GM08714 (cell line): Measurements from ENCODE around the gene AOPEP.

Experiments
- H3K4me3 ChIP-seq: fragments of 200-500 bp; sonication (Bioruptor generic); 2 replicates; pipeline ENCODE4 v1.5.1; 2014; ENCODE audit warnings: mild to moderate bottlenecking, low read length, inconsistent platforms
- ZNF274 ChIP-seq: IDR thresholded peaks from 2 replicates; pipeline ENCODE4 v1.6.1; 2012; ENCODE audit warnings: mild to moderate bottlenecking, low read depth, low read length

The AOPEP gene

DNA sequence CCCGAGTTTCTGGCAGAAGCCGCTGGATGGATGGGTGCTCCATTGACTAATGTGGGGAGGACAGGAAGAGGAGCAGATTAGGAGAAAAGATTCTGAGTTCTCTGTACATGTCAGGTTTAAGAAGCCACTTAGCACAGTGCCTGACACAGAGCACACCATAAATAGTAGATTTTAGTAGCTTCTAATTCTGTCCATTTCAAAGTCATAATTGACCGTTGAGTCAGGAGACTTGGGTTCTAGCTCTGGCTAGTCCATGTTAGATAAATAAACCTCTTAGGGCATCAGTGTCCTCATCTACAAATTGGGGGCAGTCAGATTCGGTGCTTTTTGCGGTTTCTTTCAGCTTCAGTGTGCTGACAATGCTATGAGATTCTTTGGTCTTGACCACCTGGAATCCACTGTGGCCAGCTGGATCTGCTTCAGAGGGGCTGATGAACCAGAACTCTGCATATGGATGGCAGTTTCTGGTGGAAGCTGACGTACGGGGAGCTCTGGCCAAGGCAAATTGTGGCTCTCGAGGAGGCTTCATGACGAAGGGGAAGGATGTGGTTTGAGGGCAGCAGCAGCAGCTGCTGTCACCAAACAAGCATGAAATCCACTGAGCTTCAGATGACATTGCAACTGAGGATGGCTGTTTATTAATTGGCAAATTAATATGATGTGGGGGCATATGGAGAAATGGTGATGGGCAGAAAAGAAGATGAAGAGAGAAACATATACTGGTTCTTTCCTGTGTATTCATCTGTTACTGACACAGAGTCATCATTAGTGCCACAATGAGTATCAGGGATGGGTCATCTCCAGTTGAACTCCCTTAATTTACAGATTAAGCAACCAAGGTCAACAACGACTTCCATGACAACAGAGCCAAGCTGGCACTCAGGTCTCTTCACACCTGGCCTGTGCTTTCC, 134.4 kb downstream of the AOPEP start:
- H3K4me3 ChIP-seq: peak overlapping the region; percentile 7; the same call in 1 of the 2 replicates
- no peak for TF ChIP-seq ZNF274

DNA sequence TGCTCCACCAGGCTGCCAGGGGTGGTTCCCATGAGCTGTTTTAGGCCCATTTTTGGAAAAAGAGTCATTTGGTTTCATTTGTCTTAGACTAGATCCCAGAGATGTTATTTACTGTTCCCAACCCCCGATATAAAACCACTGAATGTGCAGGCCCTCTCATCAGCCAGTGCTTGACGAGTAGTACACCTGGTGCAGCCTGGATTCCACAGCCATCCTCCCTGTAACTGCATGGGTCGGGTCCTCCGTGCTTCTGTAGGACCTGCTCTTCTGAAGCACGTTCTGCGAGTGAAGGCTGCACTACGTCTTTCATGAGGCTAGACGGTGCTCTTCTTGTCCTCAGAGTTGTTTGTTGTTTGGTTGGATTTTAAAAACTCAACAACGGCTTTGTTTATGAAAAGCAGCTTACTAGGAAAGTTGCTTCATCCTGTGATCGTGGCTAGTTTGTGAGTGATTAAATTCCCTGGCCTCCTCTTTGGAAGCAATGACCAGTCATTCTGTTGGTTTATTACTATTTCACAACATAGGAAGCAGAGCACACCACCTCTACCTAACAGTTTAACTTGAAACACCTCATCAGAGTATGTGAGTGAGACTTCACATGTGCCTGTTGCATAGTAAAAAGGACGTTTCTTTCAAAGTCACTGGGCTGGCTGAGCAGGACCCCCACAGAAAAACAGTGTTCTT, 135.2 kb downstream of the AOPEP start:
- no peak overlapping the region; the same call in 1 of the 2 replicates for H3K4me3 ChIP-seq
- no peak for TF ChIP-seq ZNF274

DNA sequence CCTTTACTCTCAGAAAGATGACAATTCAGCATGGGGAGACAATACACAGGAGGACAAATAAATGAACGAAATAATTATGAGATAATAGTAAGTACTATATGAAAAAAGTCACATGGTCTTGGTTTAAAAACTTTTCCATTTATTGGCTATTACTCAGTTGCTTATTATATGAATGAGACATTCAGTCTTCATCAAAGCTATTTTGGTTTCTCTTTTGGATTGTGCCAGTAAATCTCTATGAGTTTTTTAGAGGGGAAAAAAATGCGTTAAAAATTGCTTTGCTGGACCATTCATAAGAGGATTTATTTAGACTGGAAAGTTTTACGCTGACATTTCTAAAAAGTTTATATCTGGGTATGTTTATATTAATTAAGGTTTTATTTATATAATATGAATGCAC, 137.7 kb downstream of the AOPEP start:
- no peak overlapping the region for H3K4me3 ChIP-seq
- no peak for TF ChIP-seq ZNF274

DNA sequence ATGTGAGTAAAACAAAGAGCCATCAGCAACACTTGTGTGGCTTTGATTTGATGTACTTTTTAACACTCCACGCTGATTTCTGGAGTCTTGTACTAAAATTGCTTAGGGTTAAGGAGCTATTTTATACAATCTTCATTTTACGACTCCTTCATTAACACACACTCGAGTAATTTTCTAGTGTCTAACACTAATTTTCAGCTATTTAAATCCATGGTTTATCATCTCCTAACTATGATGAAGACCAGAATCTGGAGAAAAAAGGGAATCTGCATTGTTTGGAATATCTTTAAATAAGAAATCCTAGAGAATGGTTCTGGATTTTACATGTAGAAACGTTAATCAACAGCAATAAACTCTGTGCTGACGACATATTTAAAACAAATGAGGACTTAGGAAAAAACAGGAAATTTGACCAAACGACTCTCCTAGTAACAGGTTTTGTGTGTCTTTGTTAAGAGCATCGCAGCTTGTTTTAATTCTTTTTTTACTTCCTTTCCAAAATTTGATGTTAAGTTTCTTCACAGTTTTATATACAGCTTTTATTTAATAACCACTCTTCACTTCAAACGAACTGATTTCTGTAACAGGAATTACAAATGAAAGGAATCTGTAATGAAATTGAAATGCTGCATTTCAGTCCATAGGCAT, 138.5 kb downstream of the AOPEP start:
- H3K4me3 ChIP-seq: no peak overlapping the region
- no peak for TF ChIP-seq ZNF274

DNA sequence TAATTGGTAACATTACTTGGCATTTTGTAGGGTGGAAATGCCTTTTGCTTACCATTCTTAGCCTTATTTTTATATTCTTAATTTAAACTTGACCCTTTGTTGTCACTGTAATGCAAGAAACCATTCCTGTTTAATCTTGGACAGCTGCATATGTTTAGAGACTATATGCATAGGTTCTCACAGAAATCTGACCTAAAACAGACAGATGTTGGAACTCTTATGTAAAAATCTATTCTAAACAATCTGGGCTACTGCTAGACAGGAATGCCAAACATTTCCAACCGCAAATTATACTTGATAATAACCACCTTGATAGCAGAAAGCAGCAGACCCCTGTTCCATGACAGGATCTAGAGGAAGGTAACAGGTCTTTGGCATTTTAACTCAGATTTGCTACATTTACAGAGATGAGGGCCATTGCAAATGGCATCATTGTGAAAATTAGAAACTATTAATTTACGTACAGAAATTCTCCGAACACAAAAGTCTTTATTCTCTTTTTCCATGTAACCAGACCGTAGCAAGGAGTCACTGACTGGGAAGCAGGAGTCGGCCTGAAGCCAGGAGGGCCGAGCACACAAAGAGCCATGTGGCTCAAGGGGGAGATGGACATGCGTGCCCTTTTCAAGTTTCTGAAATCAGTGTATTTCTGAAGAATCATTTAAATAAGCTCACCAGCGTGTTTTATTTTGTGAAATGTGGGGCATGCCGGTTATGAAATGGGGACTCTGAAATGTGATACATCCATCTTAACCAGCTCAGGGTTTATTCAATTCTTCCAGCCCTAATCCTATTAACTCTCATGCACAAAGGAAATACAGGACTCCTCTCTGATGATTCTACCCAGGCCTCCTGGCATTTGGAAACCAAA, 139.3 kb downstream of the AOPEP start:
- H3K4me3 ChIP-seq: no peak overlapping the region
- no peak for TF ChIP-seq ZNF274

DNA sequence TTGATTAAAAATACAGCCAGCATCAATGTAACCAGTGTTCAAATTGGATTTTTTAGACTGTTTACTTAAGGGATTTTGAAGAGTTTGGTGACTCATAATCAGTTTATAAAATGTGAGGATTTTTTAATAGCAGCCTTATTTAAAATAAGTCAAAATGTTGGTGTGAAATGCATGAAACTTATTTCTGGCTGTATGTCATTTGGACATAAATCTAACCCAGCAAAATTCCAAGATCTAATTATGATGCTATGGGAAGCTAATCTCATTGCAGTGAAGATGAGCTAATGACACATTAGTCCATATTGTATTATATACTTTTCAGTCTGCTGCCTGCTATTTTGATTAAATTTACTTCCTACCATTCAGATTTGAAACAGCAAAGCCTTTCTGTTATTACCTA, 140.3 kb downstream of the AOPEP start:
- no peak for TF ChIP-seq ZNF274

DNA sequence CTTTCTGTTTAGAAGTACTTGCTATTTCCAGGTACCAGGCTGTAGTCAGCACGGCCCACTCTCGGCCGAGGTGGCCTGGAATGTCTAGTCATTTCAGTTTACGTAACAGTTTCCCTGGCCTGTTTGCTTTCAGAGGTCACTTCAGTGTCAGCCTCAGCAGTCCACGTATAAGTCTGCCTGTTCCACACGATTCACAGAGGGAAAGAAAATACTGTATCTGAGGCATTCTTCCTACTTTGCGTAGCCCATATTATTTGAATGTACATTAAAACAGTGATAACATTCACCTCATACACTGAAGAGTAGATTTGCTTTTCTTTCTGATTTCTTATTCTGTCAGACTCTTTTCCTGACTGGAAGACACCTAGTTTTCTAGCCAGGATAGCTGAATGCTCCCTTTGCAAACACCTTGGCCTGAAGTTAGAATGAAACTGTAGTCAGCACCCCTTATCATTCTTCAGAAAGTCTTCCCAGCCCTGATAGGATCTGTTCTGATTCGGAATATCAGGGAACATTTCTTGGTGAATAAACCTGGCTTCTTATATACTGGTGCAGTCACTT, 140.9 kb downstream of the AOPEP start:
- no peak for TF ChIP-seq ZNF274
- no peak overlapping the region for H3K4me3 ChIP-seq

More for the DNA sequence above, 140.3 kb downstream of the AOPEP start:
- H3K4me3 ChIP-seq: no peak overlapping the region

DNA sequence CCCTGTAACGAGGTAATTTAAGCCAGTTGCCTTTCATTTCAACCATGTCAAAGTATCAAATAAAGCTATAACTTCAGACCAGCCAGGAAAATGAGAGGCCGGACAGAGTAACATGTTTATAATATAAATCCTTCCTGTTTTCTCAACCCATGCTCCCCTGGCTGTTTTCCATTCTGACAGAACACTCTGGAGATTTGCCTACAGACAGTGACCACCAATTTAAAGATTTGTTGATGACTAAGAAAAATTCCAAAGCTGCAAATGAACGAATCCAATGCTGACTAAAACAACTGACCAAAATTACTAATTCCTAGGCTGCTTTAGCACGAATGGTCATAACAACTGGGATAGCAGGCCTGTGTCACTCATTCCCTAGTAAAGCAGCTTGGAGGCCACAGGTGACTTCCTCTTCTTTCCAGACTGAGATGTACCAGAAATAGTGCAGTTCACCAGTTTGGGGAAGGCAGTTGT, 141.4 kb downstream of the AOPEP start:
- no peak overlapping the region for H3K4me3 ChIP-seq
- TF ChIP-seq ZNF274: no peak

GRCh38 chr9:94868464-94868863, 142.0 kb downstream of the AOPEP start:
- H3K4me3 ChIP-seq: no peak overlapping the region
- TF ChIP-seq ZNF274: no peak

GRCh38 chr9:94869415-94869843, 142.9 kb downstream of the AOPEP start:
- TF ChIP-seq ZNF274: no peak
- no peak overlapping the region for H3K4me3 ChIP-seq

DNA sequence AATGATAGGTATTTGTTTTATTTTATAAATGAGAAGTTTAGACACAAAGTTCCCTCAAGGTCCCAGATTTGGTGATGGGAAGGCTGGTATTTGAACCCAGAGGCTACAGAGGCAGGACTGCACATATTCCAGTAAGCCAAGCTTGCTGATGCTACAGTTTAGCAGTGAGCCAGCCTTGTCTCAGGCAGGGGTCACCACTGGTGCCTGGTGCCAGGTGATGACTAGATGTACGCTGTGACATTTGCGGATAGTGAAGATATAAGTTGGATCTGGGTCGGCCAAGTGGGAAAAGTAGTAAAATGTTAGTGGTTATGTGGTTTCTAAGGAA, 143.9 kb downstream of the AOPEP start:
- no peak for TF ChIP-seq ZNF274
- H3K4me3 ChIP-seq: no peak overlapping the region

DNA sequence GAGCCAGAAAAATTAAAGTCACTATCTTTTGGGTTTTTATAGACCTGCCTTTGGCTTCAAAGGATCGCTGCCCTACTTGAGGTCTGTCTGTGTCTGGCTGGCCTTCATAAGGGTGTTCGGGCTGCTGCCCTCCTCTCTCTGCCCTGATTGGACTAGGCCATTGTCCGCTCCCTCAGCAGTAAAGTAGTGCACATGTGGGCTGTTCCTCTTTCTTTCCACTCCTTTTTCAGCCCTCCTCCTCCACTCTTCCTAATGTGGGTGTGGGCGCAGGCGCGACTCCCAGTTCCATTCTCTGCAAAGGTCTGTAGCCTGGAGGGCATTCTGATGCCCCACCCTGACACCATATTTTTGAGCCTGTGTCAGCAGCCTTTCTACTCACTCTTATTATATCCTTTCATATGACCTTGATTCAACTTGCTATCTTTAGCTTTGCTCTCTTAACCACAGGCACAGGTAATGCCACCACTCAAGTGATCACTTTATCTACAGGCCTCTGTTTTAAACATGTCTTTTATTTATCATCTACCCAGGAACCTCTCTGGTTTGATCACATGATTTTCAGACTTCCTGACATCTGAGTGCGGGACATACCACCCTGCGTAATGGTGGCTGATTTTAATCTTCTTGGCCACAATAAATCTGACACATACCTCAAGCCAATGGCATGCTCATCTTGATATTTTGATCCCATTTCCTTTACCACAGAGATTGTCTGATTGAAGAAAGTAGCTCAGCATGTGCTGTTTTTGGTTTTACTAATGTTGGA, 144.5 kb downstream of the AOPEP start:
- no peak for TF ChIP-seq ZNF274
- no peak overlapping the region for H3K4me3 ChIP-seq
